ENCODE data around the gene ANKFY1. TPM values are rescaled to one million over a fixed set of nuclear protein-coding genes. Genes with fewer than 3 reads are reported as not detected.

The ANKFY1 gene
- total RNA-seq, 1 experiment from 2014 or later = 38.9 TPM

- H4K20me1 ChIP-seq (ENCODE audit: insufficient read depth) = no peaks in the 10 kb centered on the region; the same call in 1 of the 2 replicates
- no peaks in the 10 kb centered on the region for H3K9me3 ChIP-seq (ENCODE audit: control insufficient read depth in 1 of 2, insufficient read depth in 1 of 2, low read depth in 1 of 2, low read length in 2 of 2)
- DNase-seq (ENCODE audit: low read depth, low spot score) (no peak), ATAC-seq (no peak)
- H3K9ac ChIP-seq (ENCODE audit: low read length) = no peak overlapping the region
- no peak overlapping the region for H2AFZ ChIP-seq (ENCODE audit: low read depth, low read length, poor library complexity, severe bottlenecking)
- H3K4me3 ChIP-seq (replicated peaks in 1 of 2; ENCODE audit: low read depth in 1 of 2, low read length in 2 of 2) = no peak overlapping the region
- H3K79me2 ChIP-seq (ENCODE audit: insufficient read depth, low read length) = no peaks in the 10 kb centered on the region
- no TSS peak for BruUV-seq (replicated peaks)
- no peaks in the 10 kb centered on the region for H3K36me3 ChIP-seq (ENCODE audit: control insufficient read depth in 1 of 2, insufficient read depth in 2 of 2, low read length in 2 of 2)
- H3K9me2 ChIP-seq (ENCODE audit: insufficient read depth) = no peaks in the 10 kb centered on the region
- intact Hi-C loops (cut with micrococcal nuclease) = no loop called here
- RAD21 ChIA-PET (ENCODE audit: low non-redundant PET in 1 of 2, low total read pairs in 2 of 2, uncharacterized antibody in 2 of 2, unreplicated experiment in 2 of 2) = no interaction called here
- no peak overlapping the region for H3K4me2 ChIP-seq (ENCODE audit: low read length)
- no peaks in the 10 kb centered on the region for H3K4me1 ChIP-seq (ENCODE audit: control insufficient read depth in 1 of 2, insufficient read depth in 2 of 2, low read length in 2 of 2)
- no peak overlapping the region for H3K27ac ChIP-seq (ENCODE audit: low read depth, low read length)
- CTCF ChIA-PET = interaction anchor here (1.1 kb wide), 1 partner anchor 84 kb away, joined by 3 read pairs; no protein-coding TSS in a partner anchor
- POLR2A ChIA-PET = no interaction called here
- TF ChIP-seq EZH2 (IDR thresholded peaks at IDR 0.05) (no peak), FOSL1 (IDR thresholded peaks at IDR 0.05; ENCODE audit: low read depth) (no peak), ATF3 (IDR thresholded peaks at IDR 0.05) (no peak), MAX (IDR thresholded peaks at IDR 0.05) (no peak), SIN3A (IDR thresholded peaks at IDR 0.05; ENCODE audit: low read depth) (no peak)
- no peaks in the 10 kb centered on the region for H3K27me3 ChIP-seq (ENCODE audit: insufficient read depth, low read length)
Observed at GRCh38 chr17:4220655-4221054, 43.1 kb downstream of the ANKFY1 start.

- no peaks in the 10 kb centered on the region for H3K36me3 ChIP-seq (ENCODE audit: control insufficient read depth in 1 of 2, insufficient read depth in 2 of 2, low read length in 2 of 2)
- H3K9me3 ChIP-seq (ENCODE audit: control insufficient read depth in 1 of 2, insufficient read depth in 1 of 2, low read depth in 1 of 2, low read length in 2 of 2) = no peaks in the 10 kb centered on the region
- no peak overlapping the region for H2AFZ ChIP-seq (ENCODE audit: low read depth, low read length, poor library complexity, severe bottlenecking)
- no peaks in the 10 kb centered on the region for H3K9me2 ChIP-seq (ENCODE audit: insufficient read depth)
- BruUV-seq (replicated peaks) = no TSS peak
- intact Hi-C loops (cut with micrococcal nuclease) = no loop called here
- ChIA-PET RAD21 (ENCODE audit: low non-redundant PET in 1 of 2, low total read pairs in 2 of 2, uncharacterized antibody in 2 of 2, unreplicated experiment in 2 of 2) (no interaction called here), CTCF (interaction anchor here (1.1 to 1.9 kb wide), 2 partner anchors 19 to 30 kb away, joined by 4 to 5 read pairs; no protein-coding TSS in a partner anchor), POLR2A (no interaction called here)
- ATAC-seq = no peak
- H3K9ac ChIP-seq (ENCODE audit: low read length) = no peak overlapping the region
- peaks cover 5% of the 10 kb centered on the region; the same call in 1 of the 2 replicates for H3K79me2 ChIP-seq (ENCODE audit: insufficient read depth, low read length)
- H4K20me1 ChIP-seq (ENCODE audit: insufficient read depth) = no peaks in the 10 kb centered on the region; the same call in 1 of the 2 replicates
- no peak overlapping the region for H3K4me2 ChIP-seq (ENCODE audit: low read length)
- no peak for DNase-seq (ENCODE audit: low read depth, low spot score)
- H3K4me1 ChIP-seq (ENCODE audit: control insufficient read depth in 1 of 2, insufficient read depth in 2 of 2, low read length in 2 of 2) = no peaks in the 10 kb centered on the region
- H3K4me3 ChIP-seq (replicated peaks in 1 of 2; ENCODE audit: low read depth in 1 of 2, low read length in 2 of 2) = no peak overlapping the region
- H3K27me3 ChIP-seq (ENCODE audit: insufficient read depth, low read length) = no peaks in the 10 kb centered on the region
- H3K27ac ChIP-seq (ENCODE audit: low read depth, low read length) = no peak overlapping the region
- TF ChIP-seq CTCF (IDR thresholded peaks at IDR 0.05 in 2 of 3, conservative IDR thresholded peaks at IDR 0.05 in 1 of 3; ENCODE audit: borderline replicate concordance in 1 of 3, insufficient read depth in 1 of 3, low read depth in 2 of 3, low read length in 2 of 3) (no peak), ZNF274 (IDR thresholded peaks at IDR 0.05; ENCODE audit: low read depth, low read length) (no peak), JUND (IDR thresholded peaks at IDR 0.05) (no peak), ZBTB33 (IDR thresholded peaks at IDR 0.05; ENCODE audit: extremely low read depth, insufficient replicate concordance, low read length) (no peak), CEBPB (IDR thresholded peaks at IDR 0.05; ENCODE audit: low read depth) (no peak), POLR2A (IDR thresholded peaks at IDR 0.05; ENCODE audit: borderline replicate concordance, extremely low read depth, insufficient read depth, insufficient read length) (no peak), SIN3A (IDR thresholded peaks at IDR 0.05; ENCODE audit: low read depth) (no peak), YY1 (IDR thresholded peaks at IDR 0.05; ENCODE audit: extremely low read depth, insufficient replicate concordance, low read depth, low read length) (no peak)
Observed at GRCh38 chr17:4219241-4219640, 44.5 kb downstream of the ANKFY1 start.

Data from HCT116 (cell line).